Heart left ventricle (tissue), 16 donors: ENCODE data around the gene EOLA1. TPM values are rescaled to one million over a fixed set of nuclear protein-coding genes. Genes with fewer than 3 reads are reported as not detected.

Experiments
- ATAC-seq, 4 donors: fragments of 200-7000 bp; cut with Tn5 transposase; one replicate each; pipeline ENCODE4 v1.9.1; 2020 to 2022; ENCODE audit warnings: moderate library complexity in 4 of 4, mild to moderate bottlenecking in 3 of 4, moderate number of reproducible peaks in 1 of 4
- DNase-seq, 5 donors: peaks; one replicate each; pipeline ENCODE4 v3.0.0-alpha.2; 2020
- H3K27ac ChIP-seq, 12 donors: fragments of 200-600 bp; sonication (generic) in 4 of 12; one replicate each; pipeline versions ENCODE4 v1.5.0 to v1.8.0; 2016 to 2022; ENCODE audit warnings: mild to moderate bottlenecking in 2 of 12
- H3K27me3 ChIP-seq, 9 donors: fragments of 200-600 bp; sonication (generic) in 2 of 9; one replicate each; pipeline versions ENCODE4 v1.5.1 to v1.8.0; 2016 to 2022; ENCODE audit warnings: mild to moderate bottlenecking in 3 of 9
- H3K36me3 ChIP-seq, 9 donors: fragments of 200-600 bp; sonication (generic) in 2 of 9; one replicate each; pipeline versions ENCODE4 v1.5.0 to v1.8.0; 2018 to 2022; ENCODE audit warnings: mild to moderate bottlenecking in 2 of 9
- H3K4me1 ChIP-seq, 12 donors: fragments of 200-600 bp; sonication (generic) in 4 of 12; one replicate each; pipeline versions ENCODE4 v1.5.0 to v1.8.0; 2016 to 2022; ENCODE audit warnings: mild to moderate bottlenecking in 3 of 12
- H3K4me3 ChIP-seq, 12 donors: fragments of 200-600 bp; sonication (generic) in 4 of 12; one replicate each; pipeline versions ENCODE4 v1.5.0 to v1.8.0; 2017 to 2022; ENCODE audit warnings: mild to moderate bottlenecking in 9 of 12, moderate library complexity in 4 of 12
- H3K9me3 ChIP-seq, 12 donors: fragments of 200-600 bp; sonication (generic) in 4 of 12; one replicate each; pipeline versions ENCODE4 v1.5.0 to v1.8.0; 2016 to 2022; ENCODE audit warnings: mild to moderate bottlenecking in 1 of 12
- POLR2A ChIP-seq, 2 donors: fragments of 450-650 bp; IDR thresholded peaks; one replicate each; pipeline ENCODE4 v1.6.1; 2017; ENCODE audit warnings: antibody characterized with exemption in 2 of 2, mild to moderate bottlenecking in 2 of 2, moderate library complexity in 2 of 2
- WGBS, 4 donors: extraction: QIAGEN DNeasy Blood & Tissue Kit in 2 of 4; methylation state at CpG; one replicate each; pipeline versions ENCODE4 v1.1.5 to v1.1.7; 2013 to 2018; 5-methylcytosine and 5-hydroxymethylcytosine counted together
- intact Hi-C, 10 donors: fragments of 100-400 bp; cut with DNase I; formaldehyde crosslinking; loops; one replicate each; pipeline versions ENCODE4 v1.11.1 to v1.14.2; 2022
- polyA plus RNA-seq, 2 donors: library from polyadenylated mRNA; stranded (reverse); fragments of 200-250 nt; gene quantifications; one replicate each; pipeline ENCODE4 v1.2.3, GENCODE V29; 2013
- total RNA-seq, 9 donors: library from RNA; depleted of rRNA in 2 of 9; stranded (reverse); fragments of >200 nt in 2 of 9; fragmentation: NEBNext Ultra II Directional in 3 of 9; extraction: Animal tissue kit (Norgen Biotek cat#: 25700) in 3 of 9; gene quantifications; one replicate each; pipeline versions ENCODE4 v1.1.0 to v1.2.4, GENCODE V29; 2016 to 2023
- TF ChIP-seq, protein P1 (sequence below), 12 donors: fragments of 200-600 bp; sonication (generic) in 4 of 12; IDR thresholded peaks; one replicate each; pipeline versions ENCODE4 v1.5.0 to v1.8.0; 2018 to 2022; ENCODE audit warnings: antibody characterized with exemption in 12 of 12, mild to moderate bottlenecking in 5 of 12
- donor health status: ischemic (EF 13 %, LVEDD 7.1; RV severe dilation, severe dysfunction).
- donor health status: healthy with polysubstance abuse.
- donor health status: DM: no; HTN: yes; CAD: no.
- donor health status: DM: no; HTN: no; CAD: no.
- donor health status: ischemic (EF 25% LVEDD 6.9; RV normal size, moderate dysfunction).
- donor health status: ischemic (EF 25% LVEDD 5.7; RV mildly dilated, moderate dysfunction).
- donor health status: healthy.
- donor health status: DM: yes; HTN: yes; CAD: no.
- donor health status: ischemic (EF 35%, LVEDD 5.7; RV mildly dilated, moderate dysfunction).
- donor health status: nonischemic (EF 11% LVEDD 7.7; RV severe dilation, severe dysfunction).
- donor health status: DM: yes; HTN: yes; CAD: no.
- donor health status: PGD.
- donor health status: ischemic (EF 29% LVEDD 5.4; RV normal size, mild dysfunction).
- donor health status: nonischemic (EF 23%, LVEDD 6.1; RV moderate dilation, normal function).

EOLA1 gene
- total and polyA plus RNA-seq, 11 donors = 15.8 to 45.6 (median 25.3) TPM

DNA sequence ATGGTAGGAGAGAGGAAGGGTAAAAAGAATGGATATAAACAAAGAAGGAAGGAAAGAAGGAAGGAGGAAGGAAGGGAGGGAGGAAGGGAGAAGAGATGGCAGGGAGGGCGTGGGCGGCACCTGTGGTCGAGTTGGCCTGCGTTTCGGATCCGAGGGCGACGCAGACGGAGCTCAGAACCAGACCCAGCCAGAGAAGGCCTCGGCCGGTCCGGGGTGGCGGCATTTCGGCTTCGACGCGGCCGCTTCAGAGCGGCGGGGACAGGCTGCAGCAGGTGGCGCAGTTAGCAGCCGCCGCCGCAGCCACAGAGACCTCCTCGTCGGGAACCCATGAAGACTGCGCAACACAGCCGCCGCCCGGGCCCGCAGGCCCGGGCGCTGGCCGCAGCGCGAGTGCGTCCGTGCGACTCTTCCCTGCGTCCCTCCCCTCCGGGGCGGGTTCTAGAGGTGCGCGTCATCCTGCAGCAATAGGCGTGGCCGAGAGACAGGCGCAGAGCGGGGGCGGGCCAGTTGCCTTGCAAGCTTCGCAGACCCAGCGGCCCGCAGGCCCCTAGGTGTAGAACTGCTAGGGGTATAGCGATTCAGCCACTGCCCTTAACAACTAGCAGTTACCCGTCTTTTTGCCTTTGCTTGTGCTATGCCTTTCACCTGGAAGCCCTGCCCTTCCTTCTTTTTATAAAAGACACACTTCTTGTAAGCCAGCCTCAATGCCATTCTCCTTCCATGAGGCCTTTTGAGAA is 35.7 kb upstream of the EOLA1 start, which contains the start of gene IDS:
TSS of gene IDS (minus strand) at position 392 of the 737 bp plus-strand sequence. CDS start at position 223, 169 bp downstream.
- ATAC-seq (peak; percentile 89 to 97 (median 96)), DNase-seq (peak; percentile 90 to 94 (median 92))
- intact Hi-C loops = no loop called here

DNA sequence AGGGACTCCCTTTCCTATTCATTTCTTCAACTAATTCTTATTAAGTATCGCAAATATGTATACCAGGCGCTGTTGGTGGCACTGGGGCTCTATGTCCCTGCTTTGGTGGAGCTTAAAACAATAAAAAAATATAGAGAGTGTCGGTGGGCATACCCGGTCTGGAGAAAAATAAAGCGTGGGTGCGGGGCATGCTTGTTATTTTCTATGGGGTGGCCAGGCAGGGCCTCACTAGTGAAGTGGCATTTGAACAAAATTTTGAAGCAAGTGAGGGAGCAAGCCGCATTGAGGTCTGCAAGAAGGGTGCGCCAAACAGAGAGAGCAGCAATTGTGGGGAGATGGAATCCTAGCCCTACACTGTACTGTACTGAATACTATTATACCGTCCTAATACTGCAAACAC is 35.1 kb upstream of the EOLA1 start:
- 81 to 89% (median 87%) methylated on average over 9 of the region's 9 CpGs for WGBS, 4 donors
- Histone ChIP-seq H3K4me3 (peak overlapping the region in 9 of 12 donors; percentile 71 to 98 (median 78)), H3K9me3 (no peaks in the 10 kb centered on the region), H3K4me1 (peaks cover 0 to 22% (median 3%) of the 10 kb centered on the region in 12 donors), H3K27me3 (peaks cover 0 to 9% (median 0%) of the 10 kb centered on the region in 9 donors), H3K27ac (peak overlapping the region in 11 of 12 donors; percentile 64 to 94 (median 88)), H3K36me3 (peaks cover 0 to 20% (median 12%) of the 10 kb centered on the region in 9 donors)
- intact Hi-C loops = no loop called here
- no peak for TF ChIP-seq POLR2A (IDR thresholded peaks at IDR 0.05)
- TF ChIP-seq, protein P1, sequence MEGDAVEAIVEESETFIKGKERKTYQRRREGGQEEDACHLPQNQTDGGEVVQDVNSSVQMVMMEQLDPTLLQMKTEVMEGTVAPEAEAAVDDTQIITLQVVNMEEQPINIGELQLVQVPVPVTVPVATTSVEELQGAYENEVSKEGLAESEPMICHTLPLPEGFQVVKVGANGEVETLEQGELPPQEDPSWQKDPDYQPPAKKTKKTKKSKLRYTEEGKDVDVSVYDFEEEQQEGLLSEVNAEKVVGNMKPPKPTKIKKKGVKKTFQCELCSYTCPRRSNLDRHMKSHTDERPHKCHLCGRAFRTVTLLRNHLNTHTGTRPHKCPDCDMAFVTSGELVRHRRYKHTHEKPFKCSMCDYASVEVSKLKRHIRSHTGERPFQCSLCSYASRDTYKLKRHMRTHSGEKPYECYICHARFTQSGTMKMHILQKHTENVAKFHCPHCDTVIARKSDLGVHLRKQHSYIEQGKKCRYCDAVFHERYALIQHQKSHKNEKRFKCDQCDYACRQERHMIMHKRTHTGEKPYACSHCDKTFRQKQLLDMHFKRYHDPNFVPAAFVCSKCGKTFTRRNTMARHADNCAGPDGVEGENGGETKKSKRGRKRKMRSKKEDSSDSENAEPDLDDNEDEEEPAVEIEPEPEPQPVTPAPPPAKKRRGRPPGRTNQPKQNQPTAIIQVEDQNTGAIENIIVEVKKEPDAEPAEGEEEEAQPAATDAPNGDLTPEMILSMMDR (IDR thresholded peaks at IDR 0.05) = no peak
- DNase-seq = no peak
- no peak for ATAC-seq

More for the DNA sequence above, 35.7 kb upstream of the EOLA1 start, which contains the start of gene IDS:
- Histone ChIP-seq H3K27me3 (peaks cover 0 to 9% (median 0%) of the 10 kb centered on the region in 9 donors), H3K4me3 (peak within 1 kb of the TSS; percentile 27 to 98 (median 76)), H3K9me3 (no peaks in the 10 kb centered on the region), H3K27ac (peak within 1 kb of the TSS; percentile 61 to 94 (median 88)), H3K36me3 (peaks cover 0 to 26% (median 18%) of the 10 kb centered on the region in 9 donors), H3K4me1 (peaks cover 0 to 22% (median 3%) of the 10 kb centered on the region in 12 donors)
- peak; percentile 92 to 98 for TF ChIP-seq POLR2A (IDR thresholded peaks at IDR 0.05)
- TF ChIP-seq, protein P1 (IDR thresholded peaks at IDR 0.05) = peak in 1 of 12 donors; percentile 11
- WGBS, 4 donors = 0 to 38% (median 15%) methylated on average over 49 to 54 of the region's 54 CpGs

DNA sequence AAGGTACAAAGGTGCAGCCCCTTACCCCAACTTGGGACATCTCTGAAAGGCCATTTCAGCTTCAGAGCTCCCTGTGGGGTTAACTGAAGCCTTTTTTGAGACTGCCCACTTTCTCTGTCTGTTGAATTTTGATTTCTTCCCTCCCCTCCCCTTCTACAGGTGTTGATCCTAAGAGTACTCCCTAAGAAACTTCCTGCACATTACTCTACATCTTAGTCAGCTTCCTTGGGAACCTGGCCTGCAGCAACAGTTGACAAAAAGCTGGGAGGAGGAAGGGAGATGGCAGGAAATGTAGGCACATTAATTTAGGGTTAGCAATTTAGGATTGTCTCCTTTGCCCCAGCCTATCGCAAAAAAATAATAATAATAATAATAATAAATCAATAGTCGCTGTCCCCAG is 34.5 kb upstream of the EOLA1 start:
- no peak overlapping the region for H3K4me3 ChIP-seq
- intact Hi-C loops = no loop called here
- TF ChIP-seq POLR2A (IDR thresholded peaks at IDR 0.05) = no peak
- TF ChIP-seq, protein P1 (IDR thresholded peaks at IDR 0.05) = no peak
- no peaks in the 10 kb centered on the region for H3K9me3 ChIP-seq
- ATAC-seq (no peak), DNase-seq (no peak)
- WGBS, 4 donors = 78 to 97% (median 87%) methylated on average over 2 of the region's 2 CpGs
- H3K27me3 ChIP-seq = peaks cover 0 to 9% (median 0%) of the 10 kb centered on the region in 9 donors
- no peak overlapping the region for H3K27ac ChIP-seq
- H3K4me1 ChIP-seq = peaks cover 0 to 22% (median 3%) of the 10 kb centered on the region in 12 donors
- H3K36me3 ChIP-seq = peaks cover 0 to 14% (median 5%) of the 10 kb centered on the region in 9 donors

DNA sequence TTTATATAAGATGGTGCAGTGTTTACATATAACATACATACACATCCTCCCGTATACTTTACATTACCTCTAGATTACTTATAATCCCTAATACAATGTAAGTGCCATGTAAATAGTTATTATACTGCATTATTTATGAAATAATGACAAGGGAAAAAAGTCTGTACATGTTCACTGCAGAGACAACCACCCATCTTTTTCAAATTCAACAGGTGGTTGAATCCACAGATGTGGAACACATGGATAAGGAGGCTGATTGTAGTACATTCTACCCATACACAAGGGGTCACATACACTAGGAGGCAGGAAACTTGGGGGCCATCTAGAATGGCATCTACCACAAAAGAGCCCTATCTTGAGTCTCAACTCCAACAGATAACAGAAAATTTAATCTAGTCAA is 32.3 kb upstream of the EOLA1 start:
- WGBS, 4 donors = 77 to 88% (median 83%) methylated on average over 1 of the region's 1 CpG
- DNase-seq = no peak
- Histone ChIP-seq H3K4me1 (peaks cover 0 to 20% (median 3%) of the 10 kb centered on the region in 12 donors), H3K9me3 (no peaks in the 10 kb centered on the region), H3K4me3 (no peak overlapping the region), H3K27me3 (peaks cover 0 to 9% (median 0%) of the 10 kb centered on the region in 9 donors), H3K36me3 (no peaks in the 10 kb centered on the region), H3K27ac (no peak overlapping the region)
- TF ChIP-seq, protein P1 (IDR thresholded peaks at IDR 0.05) = no peak
- no peak for TF ChIP-seq POLR2A (IDR thresholded peaks at IDR 0.05)
- intact Hi-C loops = no loop called here
- no peak for ATAC-seq
